GM21619 (cell line): Measurements from ENCODE around the gene WWP2.
"Not testable (repeated sequence)": the region's sequence is repeated elsewhere in the genome, so short reads cannot be mapped to it uniquely, and the experiment has no call there.

Source experiments
- ATAC-seq: cut with Tn5 transposase; IDR thresholded peaks from one replicate; pipeline ENCODE4 v1.9.1; 2021; ENCODE audit not compliant: unreplicated experiment

The WWP2 gene

GRCh38 chr16:69761983-69762813 is at the start of gene WWP2:
TSS of gene WWP2 (plus strand) at chr16:69762332. CDS start at chr16:69787011, 24,679 bp downstream.
- peak; percentile 71 for ATAC-seq

- ATAC-seq = no peak
Measured at GRCh38 chr16:69712914-69713581, 49.1 kb upstream of the WWP2 start.

DNA sequence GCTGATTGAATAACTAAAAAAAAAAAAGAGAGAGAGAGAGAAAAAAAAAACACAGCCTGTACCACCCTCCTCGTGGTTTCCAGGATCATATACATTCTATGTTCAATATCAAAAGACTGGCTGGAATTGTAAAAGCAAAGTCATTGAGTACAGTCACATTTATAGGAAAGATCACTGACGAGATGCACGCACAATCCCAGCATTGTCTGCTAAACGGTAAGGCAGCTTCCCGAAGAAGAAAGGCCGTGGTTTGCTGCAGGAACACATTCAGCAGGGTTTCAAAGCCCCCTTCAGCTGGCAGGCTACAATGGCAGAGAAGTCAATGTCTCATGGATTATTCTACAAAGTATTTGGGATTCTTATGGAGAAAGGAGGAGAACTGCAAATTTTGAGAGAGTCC is 45.1 kb upstream of the WWP2 start:
- ATAC-seq = no peak

DNA sequence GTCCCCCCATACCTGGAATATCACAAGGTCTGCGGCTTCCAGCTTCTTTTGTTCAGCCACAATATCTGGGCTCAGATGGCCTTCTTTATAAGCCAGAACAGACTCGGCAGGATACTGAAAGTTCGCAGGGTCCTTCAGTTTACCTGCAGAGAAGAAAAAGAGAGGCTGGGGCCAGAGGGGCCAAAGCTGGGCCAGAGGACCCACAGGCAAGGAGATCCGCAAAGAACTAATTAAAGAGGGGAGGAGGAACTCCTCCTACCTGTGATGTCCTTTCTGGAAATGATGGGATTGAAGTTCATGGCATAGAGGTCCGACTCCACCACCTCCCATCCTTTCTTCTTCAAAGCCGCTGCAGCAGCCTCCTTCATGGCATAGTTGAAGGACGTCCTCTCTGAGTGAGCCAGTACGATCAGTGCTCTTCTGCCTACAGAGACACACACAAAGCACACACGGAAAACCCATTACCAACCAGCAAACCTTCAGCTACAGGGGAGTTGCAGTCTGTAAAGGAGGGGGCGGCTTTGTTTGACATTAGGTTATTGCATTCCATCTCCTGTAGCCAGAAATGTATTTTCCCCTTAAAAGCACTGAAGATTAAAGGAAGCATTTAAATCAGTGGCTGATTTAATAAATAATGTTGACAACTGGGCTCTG is 43.9 kb upstream of the WWP2 start:
- ATAC-seq = no peak

- no peak for ATAC-seq
Measured at GRCh38 chr16:69720822-69721430, 41.2 kb upstream of the WWP2 start.

GRCh38 chr16:69721441-69721957 is 40.6 kb upstream of the WWP2 start:
- no peak for ATAC-seq

- no peak for ATAC-seq
Measured at GRCh38 chr16:69724414-69724873, 37.7 kb upstream of the WWP2 start.

DNA sequence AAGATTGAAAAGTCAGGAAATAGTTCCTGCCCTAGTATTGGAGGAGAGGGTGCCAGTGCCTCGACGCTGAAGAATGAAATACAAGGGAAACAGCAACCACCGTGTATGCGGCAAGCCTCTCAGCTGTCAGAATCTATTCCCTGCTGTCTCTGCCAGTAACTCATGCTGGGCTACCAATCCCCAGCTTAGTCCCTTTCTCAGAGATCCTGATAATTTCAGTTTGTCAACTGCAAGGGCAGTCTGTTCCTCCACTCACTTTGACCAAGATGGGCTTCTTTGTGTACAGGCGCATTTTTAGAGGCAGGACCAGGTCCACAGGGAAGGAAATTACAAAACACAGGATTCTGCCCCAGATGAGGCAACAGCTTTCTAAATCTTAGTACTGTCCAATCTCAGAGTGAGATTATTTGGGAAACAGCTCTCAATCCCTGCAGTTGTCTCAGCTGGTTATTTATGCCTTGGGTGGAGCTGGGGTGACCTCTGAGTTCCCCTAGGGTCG is 37.1 kb upstream of the WWP2 start:
- no peak for ATAC-seq

GRCh38 chr16:69725480-69726312 is 36.4 kb upstream of the WWP2 start:
- ATAC-seq = no peak

DNA sequence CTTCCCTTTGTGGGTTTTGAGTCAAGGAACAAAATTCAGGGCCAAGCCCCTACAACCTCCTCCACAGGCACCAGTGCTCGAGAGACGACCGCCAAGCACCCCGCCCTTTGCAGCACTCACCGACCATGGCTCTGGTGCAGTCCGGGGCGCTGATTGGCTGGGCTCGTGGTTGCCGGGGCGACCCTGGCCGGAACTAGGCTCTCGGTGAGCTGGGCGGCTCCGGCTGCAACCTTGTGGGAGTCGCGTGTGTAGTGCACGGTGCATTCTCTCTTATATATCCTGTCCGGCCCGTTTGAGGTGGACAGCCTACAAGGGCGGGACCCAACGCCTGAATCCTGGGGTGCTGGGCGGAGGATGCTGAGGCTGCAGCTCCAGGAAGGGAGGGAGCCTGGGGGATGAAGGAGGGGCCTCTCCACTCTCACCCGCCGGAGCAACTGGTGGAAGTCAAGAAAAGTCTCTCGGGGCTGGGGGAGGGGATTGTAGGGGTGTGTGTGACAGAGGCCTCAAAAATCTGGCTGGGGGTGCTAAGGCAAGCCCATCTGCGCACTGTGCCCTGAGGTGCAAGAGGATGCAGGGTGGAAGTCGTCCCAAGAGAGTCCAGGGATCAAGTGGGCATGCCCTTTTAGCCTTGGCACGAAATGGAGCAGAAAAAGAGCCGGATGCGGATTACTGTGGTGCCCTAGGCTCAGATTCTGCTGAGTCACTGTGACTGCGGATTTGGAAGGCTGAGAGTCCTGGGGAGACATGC is 35.6 kb upstream of the WWP2 start, which contains the start of gene NQO1:
NQO1 (minus strand) TSS at position 248 of the 748 bp plus-strand sequence; CDS start at position 127, 121 bp downstream.
- ATAC-seq = peak; percentile 98

DNA sequence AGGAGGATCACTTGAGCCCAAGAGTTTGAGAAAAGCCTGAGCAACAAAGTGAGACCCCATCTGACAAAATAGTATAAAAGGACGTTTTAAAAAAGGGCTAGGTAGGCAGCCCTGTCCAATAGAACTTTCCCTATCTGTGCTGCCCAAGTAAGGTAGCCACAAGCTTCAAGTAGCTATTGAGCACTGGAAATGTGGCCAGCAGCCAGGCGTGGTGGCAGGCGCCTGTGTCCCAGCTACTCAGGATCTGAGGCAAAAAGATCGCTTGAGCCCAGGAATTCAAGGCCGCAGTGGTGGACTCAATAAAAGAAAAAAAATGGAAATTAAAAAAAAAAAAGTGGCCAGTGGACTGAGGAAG is 34.2 kb upstream of the WWP2 start:
- ATAC-seq = no peak

DNA sequence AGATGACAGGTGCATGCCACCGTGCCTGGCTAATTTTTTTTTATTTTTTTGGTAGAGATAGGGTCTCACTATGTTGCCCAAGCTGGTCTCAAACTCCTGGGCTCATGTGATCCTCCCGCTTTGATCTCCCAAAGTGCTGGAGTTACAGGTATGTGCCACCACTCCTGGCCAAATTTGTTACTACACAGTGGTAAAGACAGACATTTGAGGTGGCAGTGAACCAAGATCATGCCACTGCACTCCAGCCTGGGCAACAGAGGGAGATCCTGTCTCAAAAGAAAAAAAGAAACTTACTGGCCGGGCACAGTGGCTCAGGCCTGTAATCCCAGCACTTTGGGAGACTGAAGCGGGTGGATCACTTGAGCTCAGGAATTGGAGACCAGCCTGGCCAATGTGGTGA is 33.1 kb upstream of the WWP2 start:
- not testable (repeated sequence) for ATAC-seq

GRCh38 chr16:69731280-69731679 is 30.9 kb upstream of the WWP2 start:
- not testable (repeated sequence) for ATAC-seq

- no peak for ATAC-seq
Measured at GRCh38 chr16:69732101-69732500, 30.0 kb upstream of the WWP2 start.

- no peak for ATAC-seq
Measured at GRCh38 chr16:69741519-69741918, 20.6 kb upstream of the WWP2 start.

- no peak for ATAC-seq
Measured at GRCh38 chr16:69741951-69742904, 19.9 kb upstream of the WWP2 start.

DNA sequence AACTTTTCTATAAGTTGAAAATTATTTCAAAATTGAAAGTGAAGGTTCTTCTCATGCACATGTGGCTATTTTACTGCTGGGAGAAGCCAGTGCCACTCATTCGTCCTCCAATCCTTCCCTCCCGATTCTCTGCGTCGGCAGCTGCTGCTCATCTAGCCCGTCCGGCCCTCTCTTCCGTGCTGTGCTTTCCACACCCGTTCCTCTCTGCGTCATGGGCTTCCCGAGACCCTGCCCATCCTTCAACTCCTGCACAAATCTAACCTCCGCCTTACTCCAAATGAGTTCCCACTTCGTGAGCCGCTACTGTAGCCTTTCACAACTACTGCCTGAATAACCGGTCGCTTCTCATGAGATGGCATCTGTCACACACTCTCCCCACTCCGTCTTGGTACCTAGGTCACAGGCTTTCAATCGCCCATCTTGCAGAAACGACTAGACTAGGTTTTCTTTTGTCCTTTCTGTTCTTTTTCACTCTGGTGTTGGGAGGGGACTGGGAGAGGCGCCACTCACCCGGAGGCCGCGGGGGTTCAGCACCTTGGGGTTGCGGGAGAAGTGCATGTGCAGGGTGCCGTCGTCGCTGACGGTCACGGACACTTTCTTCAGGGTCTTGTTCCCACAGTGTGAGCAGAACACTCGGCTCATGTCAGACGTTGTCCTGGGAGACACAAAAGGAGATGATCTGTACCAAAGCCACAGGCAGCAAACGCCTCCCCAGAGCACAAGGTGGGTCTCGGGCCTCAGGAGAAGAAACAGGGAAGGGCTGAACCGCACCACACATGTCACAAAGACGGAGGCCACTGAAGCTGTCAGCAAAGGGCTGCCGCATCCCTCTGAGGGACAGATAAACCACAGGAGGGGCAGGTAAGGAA is 17.5 kb upstream of the WWP2 start:
- ATAC-seq = no peak
